HTERT RPE-1 (cell line): ENCODE results near the gene CSTA.

Experiments used
- in situ Hi-C: fragments of 300-500 bp; cut with MboI; formaldehyde crosslinking; loops from 4 replicates; pipeline ENCODE4 v1.14.3; 2020; ENCODE audit warnings: low sequenced_read_pairs

The CSTA gene

GRCh38 chr3:122324871-122325323 lies at the start of gene CSTA:
TSS of gene CSTA (plus strand) at chr3:122325248. CDS start at chr3:122325293, 45 bp downstream.
- in situ Hi-C loops, result no loop called here

- in situ Hi-C loops, result no loop called here
These were observed 43.2 kb upstream of the CSTA start for GRCh38 chr3:122281891-122282290.

GRCh38 chr3:122283796-122284445 lies 41.1 kb upstream of the CSTA start:
- in situ Hi-C loops, result no loop called here

GRCh38 chr3:122284486-122284885 lies 40.6 kb upstream of the CSTA start:
- in situ Hi-C loops, result no loop called here

- in situ Hi-C loops, result no loop called here
These were observed 30.7 kb upstream of the CSTA start for GRCh38 chr3:122294359-122294758.

- in situ Hi-C loops, result no loop called here
These were observed 29.6 kb upstream of the CSTA start for GRCh38 chr3:122295266-122296062.

- in situ Hi-C loops, result no loop called here
These were observed 26.8 kb upstream of the CSTA start for GRCh38 chr3:122298239-122298638.

GRCh38 chr3:122299215-122299614 lies 25.8 kb upstream of the CSTA start:
- in situ Hi-C loops, result no loop called here

GRCh38 chr3:122299872-122300460 lies 25.1 kb upstream of the CSTA start:
- in situ Hi-C loops, result no loop called here

GRCh38 chr3:122301063-122301462 lies 24.0 kb upstream of the CSTA start:
- in situ Hi-C loops, result no loop called here

GRCh38 chr3:122305818-122306621 lies 19.0 kb upstream of the CSTA start:
- in situ Hi-C loops, result no loop called here

- in situ Hi-C loops, result no loop called here
These were observed 18.5 kb upstream of the CSTA start for GRCh38 chr3:122306622-122306953.

- in situ Hi-C loops, result no loop called here
These were observed 17.9 kb upstream of the CSTA start for GRCh38 chr3:122307094-122307687.

- in situ Hi-C loops, result no loop called here
These were observed 17.1 kb upstream of the CSTA start for GRCh38 chr3:122307976-122308375.

- in situ Hi-C loops, result no loop called here
These were observed 14.7 kb upstream of the CSTA start for GRCh38 chr3:122310361-122310760.

- in situ Hi-C loops, result no loop called here
These were observed 12.2 kb upstream of the CSTA start for GRCh38 chr3:122312826-122313225.

- in situ Hi-C loops, result no loop called here
These were observed 11.8 kb upstream of the CSTA start for GRCh38 chr3:122313281-122313680.

GRCh38 chr3:122314228-122314876 lies 10.7 kb upstream of the CSTA start:
- in situ Hi-C loops, result no loop called here

GRCh38 chr3:122315619-122316018 lies 9.4 kb upstream of the CSTA start:
- in situ Hi-C loops, result no loop called here

GRCh38 chr3:122316368-122316767 lies 8.7 kb upstream of the CSTA start:
- in situ Hi-C loops, result no loop called here
